PFSK-1 (cell line): ENCODE data around the gene TANGO6.

Experiments
- REST ChIP-seq, 2 experiments: IDR thresholded peaks; 2 replicates each; pipeline versions ENCODE4 v1.6.1 to v1.8.0; 2011 to 2012; ENCODE audit warnings: low read depth in 2 of 2, low read length in 2 of 2, control low read depth in 1 of 2, inconsistent platforms in 1 of 2, mild to moderate bottlenecking in 1 of 2, moderate library complexity in 1 of 2; ENCODE audit not compliant: insufficient read depth in 1 of 2
- SIN3A ChIP-seq: IDR thresholded peaks from 2 replicates; pipeline ENCODE4 v1.6.1; 2012; ENCODE audit warnings: mild to moderate bottlenecking, low read length, moderate library complexity, borderline replicate concordance; ENCODE audit not compliant: insufficient read depth
- TAF1 ChIP-seq: IDR thresholded peaks from 2 replicates; pipeline ENCODE4 v1.6.1; 2012; ENCODE audit warnings: low read length, control low read depth, borderline replicate concordance; ENCODE audit not compliant: insufficient read depth

DNA sequence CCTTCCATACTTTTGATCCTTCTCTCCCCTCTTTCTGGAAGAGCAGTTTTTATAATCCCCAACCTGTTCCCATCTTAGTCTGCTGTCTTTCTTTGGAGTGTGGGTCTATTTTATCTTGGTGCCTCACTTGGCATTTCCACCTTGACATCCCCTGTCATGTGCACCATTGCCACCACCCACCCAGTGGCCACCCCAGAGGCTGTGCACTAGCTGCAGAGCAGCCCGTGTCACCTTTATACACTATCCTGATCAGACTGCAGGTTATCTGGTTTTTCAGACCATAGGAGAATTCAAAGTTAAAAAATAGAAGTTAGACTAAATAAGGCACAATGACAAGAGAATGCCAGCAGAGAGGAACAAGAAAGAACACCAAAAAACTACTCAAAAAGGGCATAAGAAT lies 43.8 kb downstream of the TANGO6 start:
- TF ChIP-seq TAF1 (no peak), REST (IDR thresholded peaks at IDR 0.05; ENCODE audit: insufficient read depth in 1 of 2, low read depth in 2 of 2, low read length in 2 of 2) (no peak), SIN3A (no peak)
